Activated naive CD4-positive, alpha-beta T cell (primary cell): Measurements from ENCODE around the gene MS4A5.
"Not testable (repeated sequence)": the region's sequence is repeated elsewhere in the genome, so short reads cannot be mapped to it uniquely, and the experiment has no call there.

ENCODE experiments used
- DNase-seq, 4 experiments: peaks; one replicate each; lab custom pipeline; 2025; lab: John Stamatoyannopoulos, UW

The MS4A5 gene

GRCh38 chr11:60429272-60429671 lies at the start of gene MS4A5:
MS4A5 (plus strand) TSS chr11:60429572; CDS start chr11:60429675, 103 bp downstream.
- no peak for DNase-seq

- no peak for DNase-seq
Measured at GRCh38 chr11:60389279-60389910, 40.0 kb upstream of the MS4A5 start.

- DNase-seq = no peak
Measured at GRCh38 chr11:60390419-60390818, 39.0 kb upstream of the MS4A5 start.

GRCh38 chr11:60392361-60392760 lies 37.0 kb upstream of the MS4A5 start:
- no peak for DNase-seq

- DNase-seq = no peak
Measured at GRCh38 chr11:60393016-60393415, 36.4 kb upstream of the MS4A5 start.

GRCh38 chr11:60394666-60395380 lies 34.5 kb upstream of the MS4A5 start:
- DNase-seq = no peak

GRCh38 chr11:60396382-60396781 lies 33.0 kb upstream of the MS4A5 start, which contains the start of gene MS4A14:
MS4A14 (plus strand) TSS chr11:60396459; CDS start chr11:60396579, 120 bp downstream.
- DNase-seq = no peak

GRCh38 chr11:60396799-60397198 lies 32.6 kb upstream of the MS4A5 start:
- no peak for DNase-seq

GRCh38 chr11:60420015-60420414 lies 9.4 kb upstream of the MS4A5 start:
- DNase-seq = no peak

- no peak for DNase-seq
Measured at GRCh38 chr11:60422609-60423008, 6.8 kb upstream of the MS4A5 start.

- DNase-seq = no peak
Measured at GRCh38 chr11:60428517-60428916, 855 bp upstream of the MS4A5 start.

GRCh38 chr11:60431251-60431650 lies 1.9 kb downstream of the MS4A5 start:
- DNase-seq = no peak

- no peak for DNase-seq
Measured at GRCh38 chr11:60433401-60433800, 4.0 kb downstream of the MS4A5 start.

- DNase-seq = no peak
Measured at GRCh38 chr11:60447070-60447469, 17.7 kb downstream of the MS4A5 start.

- DNase-seq = no peak
Measured at GRCh38 chr11:60447846-60448245, 18.5 kb downstream of the MS4A5 start.

- not testable (repeated sequence) for DNase-seq
Measured at GRCh38 chr11:60451185-60451584, 21.8 kb downstream of the MS4A5 start.

GRCh38 chr11:60454212-60454611 lies 24.8 kb downstream of the MS4A5 start:
- no peak for DNase-seq

- no peak for DNase-seq
Measured at GRCh38 chr11:60455531-60456042, 26.2 kb downstream of the MS4A5 start, which contains the start of gene MS4A1. MS4A1 (plus strand) TSS chr11:60455847; CDS start chr11:60462375, 6,528 bp downstream.

- no peak for DNase-seq
Measured at GRCh38 chr11:60457576-60457975, 28.2 kb downstream of the MS4A5 start.

- DNase-seq = no peak
Measured at GRCh38 chr11:60459345-60459744, 30.0 kb downstream of the MS4A5 start.

- no peak for DNase-seq
Measured at GRCh38 chr11:60468829-60469228, 39.5 kb downstream of the MS4A5 start.

GRCh38 chr11:60469723-60470122 lies 40.4 kb downstream of the MS4A5 start:
- no peak for DNase-seq

- DNase-seq = no peak
Measured at GRCh38 chr11:60477035-60477445, 47.7 kb downstream of the MS4A5 start.
